ENCODE measurements around the gene TMEM145.

GRCh38 chr19:42292963-42293362, 20.1 kb upstream of the TMEM145 start:
- TF ChIP-seq EP300 (IDR thresholded peaks at IDR 0.05; ENCODE audit: borderline replicate concordance) (no peak), RAD21 (IDR thresholded peaks at IDR 0.05; ENCODE audit: low read depth) (no peak), EGR1 (IDR thresholded peaks at IDR 0.05) (no peak), CEBPB (IDR thresholded peaks at IDR 0.05) (no peak), FOXM1 (IDR thresholded peaks at IDR 0.05; ENCODE audit: borderline replicate concordance, low read depth) (no peak)
- TF ChIP-seq, protein P1, sequence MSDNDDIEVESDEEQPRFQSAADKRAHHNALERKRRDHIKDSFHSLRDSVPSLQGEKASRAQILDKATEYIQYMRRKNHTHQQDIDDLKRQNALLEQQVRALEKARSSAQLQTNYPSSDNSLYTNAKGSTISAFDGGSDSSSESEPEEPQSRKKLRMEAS (IDR thresholded peaks at IDR 0.05) = no peak
